CD4-positive, alpha-beta T cell (primary cell): ENCODE measurements around the gene OR2T29. TPM values are rescaled to one million over a fixed set of nuclear protein-coding genes. Genes with fewer than 3 reads are reported as not detected.
"Not testable (repeated sequence)": the region's sequence is repeated elsewhere in the genome, so short reads cannot be mapped to it uniquely, and the experiment has no call there.

Experiments used
- ATAC-seq: fragments of 200-7000 bp; cut with Tn5 transposase; one replicate; pipeline ENCODE4 v1.10.0; 2022; ENCODE audit warnings: mild to moderate bottlenecking; ENCODE audit not compliant: poor library complexity
- CTCF ChIA-PET: fragments of 350-600 bp; sonication (Branson Sonifier 250); formaldehyde crosslinking; loops from one replicate; lab custom pipeline; 2021; ENCODE audit warnings: antibody characterized with exemption, inconsistent platforms; lab: Charles Lee
- POLR2A ChIA-PET: fragments of 350-600 bp; sonication (Branson Sonifier 250); formaldehyde crosslinking; loops from one replicate; lab custom pipeline; 2021; ENCODE audit warnings: antibody characterized with exemption, inconsistent platforms; lab: Charles Lee
- DNase-seq, 14 experiments: peaks; one replicate each; pipeline ENCODE4 v3.0.0-alpha.2; 2013 to 2020; ENCODE audit warnings: mixed read lengths in 2 of 14
- H3K27ac ChIP-seq, 2 donors: one replicate each; pipeline versions ENCODE4 v1.5.1 to v1.7.0; 2013; ENCODE audit warnings: low read length in 2 of 2, low read depth in 1 of 2, mild to moderate bottlenecking in 1 of 2
- H3K27me3 ChIP-seq, 2 experiments: 1 replicate in 1 of 2; 2 replicates in 1 of 2; pipeline versions ENCODE4 v1.6.1 to v1.7.0; 2013; ENCODE audit warnings: low read length in 2 of 2, control low read depth in 1 of 2, mild to moderate bottlenecking in 1 of 2, moderate library complexity in 1 of 2; ENCODE audit not compliant: insufficient read depth in 2 of 2, control insufficient read depth in 1 of 2
- H3K36me3 ChIP-seq: one replicate; pipeline ENCODE4 v1.6.1; 2013; ENCODE audit warnings: low read length, control low read depth; ENCODE audit not compliant: insufficient read depth
- H3K4me1 ChIP-seq: one replicate; pipeline ENCODE4 v1.6.1; 2013; ENCODE audit warnings: low read length, control low read depth; ENCODE audit not compliant: insufficient read depth
- H3K4me3 ChIP-seq: one replicate; pipeline ENCODE4 v1.5.1; 2013; ENCODE audit warnings: mild to moderate bottlenecking, low read length, moderate library complexity
- H3K9me3 ChIP-seq, 2 experiments: 1 replicate in 1 of 2; 2 replicates in 1 of 2; pipeline versions ENCODE4 v1.6.1 to v1.7.0; 2013; ENCODE audit warnings: low read length in 2 of 2, mild to moderate bottlenecking in 2 of 2, control low read depth in 1 of 2, moderate library complexity in 1 of 2; ENCODE audit not compliant: control insufficient read depth in 1 of 2, insufficient read depth in 1 of 2
- H3K27ac Mint-ChIP-seq: one replicate; pipeline ENCODE4 v1.8.0; 2020; ENCODE audit warnings: mixed read lengths
- H3K27me3 Mint-ChIP-seq: one replicate; pipeline ENCODE4 v1.8.0; 2021; ENCODE audit warnings: mixed read lengths
- H3K36me3 Mint-ChIP-seq: one replicate; pipeline ENCODE4 v1.8.0; 2021; ENCODE audit warnings: low read depth, mixed read lengths
- H3K4me1 Mint-ChIP-seq: one replicate; pipeline ENCODE4 v1.8.0; 2021; ENCODE audit warnings: low read depth, mixed read lengths
- H3K4me3 Mint-ChIP-seq: one replicate; pipeline ENCODE4 v1.8.0; 2020; ENCODE audit warnings: mild to moderate bottlenecking, mixed read lengths
- H3K9me3 Mint-ChIP-seq: one replicate; pipeline ENCODE4 v1.8.0; 2020; ENCODE audit warnings: mixed read lengths
- intact Hi-C, 2 experiments: fragments of 100-400 bp; cut with DNase I in 1 of 2; cut with micrococcal nuclease in 1 of 2; formaldehyde crosslinking; loops; one replicate each; pipeline versions ENCODE4 v1.15.1 to v1.9.0; 2023 to 2025; cut with DNase I, micrococcal nuclease
- total RNA-seq, 174 experiments: library from RNA in 2 of 174; stranded (reverse) in 2 of 174; gene quantifications; one replicate each; pipeline ENCODE4 v1.2.3 and lab custom pipeline; 2021 to 2026
- TF ChIP-seq, protein P1 (sequence below): fragments of 200-600 bp; IDR thresholded peaks from one replicate; pipeline ENCODE4 v1.8.0; 2022; ENCODE audit warnings: antibody characterized with exemption, mild to moderate bottlenecking

OR2T29 gene
- total RNA-seq, 2 experiments from 2014 or later, result not detected

DNA sequence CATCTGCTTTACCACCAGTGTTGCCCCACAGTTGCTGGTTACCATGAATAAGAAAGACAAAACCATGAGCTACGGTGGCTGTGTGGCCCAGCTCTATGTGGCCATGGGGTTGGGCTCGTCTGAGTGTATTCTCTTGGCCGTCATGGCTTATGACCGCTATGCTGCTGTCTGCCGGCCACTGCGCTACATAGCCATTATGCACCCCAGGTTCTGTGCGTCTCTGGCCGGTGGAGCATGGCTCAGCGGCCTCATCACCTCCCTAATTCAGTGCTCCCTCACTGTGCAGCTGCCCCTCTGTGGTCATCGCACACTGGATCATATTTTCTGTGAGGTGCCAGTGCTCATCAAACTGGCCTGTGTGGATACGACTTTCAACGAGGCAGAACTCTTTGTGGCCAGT lies 40.7 kb downstream of the OR2T29 start:
- Histone ChIP-seq H3K4me1 (no peaks in the 10 kb centered on the region), H3K27ac (no peak overlapping the region), H3K4me3 (no peak overlapping the region), H3K27me3 (peaks cover 0 to 2% of the 10 kb centered on the region in 2 experiments), H3K36me3 (no peaks in the 10 kb centered on the region), H3K9me3 (peaks cover 0 to 6% of the 10 kb centered on the region in 2 experiments)
- POLR2A ChIA-PET, result no interaction called here
- intact Hi-C loops, result loop anchor here in 1 of 2 experiments (10.0 kb wide), 1 partner anchor 73 kb away; the partner anchor contains the start of gene OR2T10
- CTCF ChIA-PET, result no interaction called here
- ATAC-seq (no peak), DNase-seq (no peak)
- TF ChIP-seq, protein P1, sequence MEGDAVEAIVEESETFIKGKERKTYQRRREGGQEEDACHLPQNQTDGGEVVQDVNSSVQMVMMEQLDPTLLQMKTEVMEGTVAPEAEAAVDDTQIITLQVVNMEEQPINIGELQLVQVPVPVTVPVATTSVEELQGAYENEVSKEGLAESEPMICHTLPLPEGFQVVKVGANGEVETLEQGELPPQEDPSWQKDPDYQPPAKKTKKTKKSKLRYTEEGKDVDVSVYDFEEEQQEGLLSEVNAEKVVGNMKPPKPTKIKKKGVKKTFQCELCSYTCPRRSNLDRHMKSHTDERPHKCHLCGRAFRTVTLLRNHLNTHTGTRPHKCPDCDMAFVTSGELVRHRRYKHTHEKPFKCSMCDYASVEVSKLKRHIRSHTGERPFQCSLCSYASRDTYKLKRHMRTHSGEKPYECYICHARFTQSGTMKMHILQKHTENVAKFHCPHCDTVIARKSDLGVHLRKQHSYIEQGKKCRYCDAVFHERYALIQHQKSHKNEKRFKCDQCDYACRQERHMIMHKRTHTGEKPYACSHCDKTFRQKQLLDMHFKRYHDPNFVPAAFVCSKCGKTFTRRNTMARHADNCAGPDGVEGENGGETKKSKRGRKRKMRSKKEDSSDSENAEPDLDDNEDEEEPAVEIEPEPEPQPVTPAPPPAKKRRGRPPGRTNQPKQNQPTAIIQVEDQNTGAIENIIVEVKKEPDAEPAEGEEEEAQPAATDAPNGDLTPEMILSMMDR, result no peak
- no peaks in the 10 kb centered on the region for H3K36me3 Mint-ChIP-seq
- H3K4me3 Mint-ChIP-seq, result no peak overlapping the region
- peaks cover 6% of the 10 kb centered on the region for H3K27me3 Mint-ChIP-seq
- no peak overlapping the region for H3K27ac Mint-ChIP-seq
- H3K4me1 Mint-ChIP-seq, result no peaks in the 10 kb centered on the region
- H3K9me3 Mint-ChIP-seq, result peaks cover 3% of the 10 kb centered on the region

DNA sequence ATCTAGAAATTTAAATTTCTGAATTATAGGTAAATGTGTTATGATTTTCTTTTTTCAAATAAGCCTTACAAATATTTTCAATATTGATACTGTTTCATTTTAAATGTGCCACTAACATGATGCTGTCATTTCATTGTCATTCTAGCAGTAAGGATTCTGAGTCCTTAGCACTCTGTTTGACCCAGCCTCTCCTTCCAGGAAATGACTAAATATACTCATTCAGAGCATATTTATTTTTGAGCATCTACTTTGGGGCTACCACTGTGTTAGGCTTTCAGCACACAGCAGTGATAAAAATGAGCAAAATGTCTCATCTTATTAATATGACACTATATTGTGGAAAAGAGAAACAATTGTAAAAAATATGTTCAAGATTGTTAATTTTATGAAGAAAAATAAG lies 52.4 kb downstream of the OR2T29 start:
- H3K27me3 ChIP-seq, H3K9me3 Mint-ChIP-seq, intact Hi-C loops, H3K27ac ChIP-seq, H3K36me3 Mint-ChIP-seq, POLR2A ChIA-PET, CTCF ChIA-PET, H3K27ac Mint-ChIP-seq, H3K36me3 ChIP-seq, ATAC-seq, H3K4me3 Mint-ChIP-seq, H3K27me3 Mint-ChIP-seq, DNase-seq, H3K9me3 ChIP-seq, H3K4me3 ChIP-seq, H3K4me1 Mint-ChIP-seq, H3K4me1 ChIP-seq: not testable (repeated sequence)

DNA sequence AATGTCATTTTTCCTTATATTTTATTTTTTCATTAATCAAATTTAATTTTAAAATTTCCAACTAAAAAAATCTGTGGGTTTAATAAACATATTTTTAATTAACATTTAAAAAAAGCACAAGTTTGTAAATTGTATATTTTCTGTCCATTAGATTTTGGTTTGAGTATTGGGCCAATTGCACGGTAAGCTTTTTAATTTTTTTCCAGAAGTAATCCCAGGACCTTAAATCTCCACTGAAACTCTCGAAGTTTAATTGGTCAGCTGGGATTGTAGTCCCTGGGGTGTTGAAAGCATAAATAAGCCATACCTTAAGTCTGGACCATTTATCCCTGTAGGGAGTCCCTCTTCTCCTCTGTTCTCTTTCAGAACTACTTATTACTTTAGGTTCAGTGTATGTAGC lies 54.8 kb downstream of the OR2T29 start, which contains the start of gene OR2G6:
Gene OR2G6, plus strand, starts transcription at position 301 of the 400 bp plus-strand sequence. CDS start 13,574 bp downstream, outside the sequence.
- ATAC-seq, H3K27me3 Mint-ChIP-seq, H3K27ac Mint-ChIP-seq, H3K36me3 Mint-ChIP-seq, DNase-seq, H3K9me3 Mint-ChIP-seq, H3K9me3 ChIP-seq, H3K4me1 ChIP-seq, CTCF ChIA-PET, H3K36me3 ChIP-seq, H3K4me3 Mint-ChIP-seq, H3K27ac ChIP-seq, H3K27me3 ChIP-seq, H3K4me1 Mint-ChIP-seq, POLR2A ChIA-PET, intact Hi-C loops, H3K4me3 ChIP-seq: not testable (repeated sequence)

Other genes starting within 250 kb of the OR2T29 start
- not detected for gene OR2M7, start 238.2 kb downstream of the OR2T29 start, total RNA-seq
- not detected for gene OR14C36, start 214.0 kb downstream of the OR2T29 start, total RNA-seq
- gene OR2T4, start 201.1 kb downstream of the OR2T29 start, total RNA-seq, result not detected
- not detected for gene OR2T6, start 187.0 kb downstream of the OR2T29 start, total RNA-seq
- gene OR2T1, start 159.7 kb downstream of the OR2T29 start, total RNA-seq, result not detected
- gene OR2T2, start 117.1 kb downstream of the OR2T29 start, total RNA-seq, result not detected
- gene OR2T3, start 89.4 kb downstream of the OR2T29 start, total RNA-seq, result not detected
- not detected for gene OR2T5, start 74.2 kb downstream of the OR2T29 start, total RNA-seq
- not detected for gene OR2G6, start 54.7 kb downstream of the OR2T29 start, total RNA-seq
- not detected for gene OR2T34, start 12.0 kb upstream of the OR2T29 start, total RNA-seq
- gene OR2T10, start 34.9 kb upstream of the OR2T29 start, total RNA-seq, result not detected
- gene OR2T11, start 72.3 kb upstream of the OR2T29 start, total RNA-seq, result not detected
- not detected for gene OR2T35, start 82.5 kb upstream of the OR2T29 start, total RNA-seq
- gene OR2T27, start 92.8 kb upstream of the OR2T29 start, total RNA-seq, result not detected
- not detected for gene OR14I1, start 140.0 kb upstream of the OR2T29 start, total RNA-seq
- gene LYPD8, start 193.0 kb upstream of the OR2T29 start, total RNA-seq, result not detected